Progenitor cell of endocrine pancreas (in vitro differentiated cells): Measurements from ENCODE around the gene KRCC1. TPM values are rescaled to one million over a fixed set of nuclear protein-coding genes. Genes with fewer than 3 reads are reported as not detected.

Source experiments
- DNase-seq: peaks from one replicate; pipeline ENCODE4 v3.0.0; 2021; ENCODE audit warnings: low spot score; ENCODE audit not compliant: unreplicated experiment
- H3K27ac Mint-ChIP-seq: 2 replicates; pipeline ENCODE4 v1.8.0; 2021; ENCODE audit warnings: mild to moderate bottlenecking, moderate library complexity, mixed read lengths
- H3K27me3 Mint-ChIP-seq: 2 replicates; pipeline ENCODE4 v1.8.0; 2021; ENCODE audit warnings: mixed read lengths
- H3K36me3 Mint-ChIP-seq: 2 replicates; pipeline ENCODE4 v1.8.0; 2022; ENCODE audit warnings: mixed read lengths; ENCODE audit not compliant: insufficient read depth
- H3K4me1 Mint-ChIP-seq: 2 replicates; pipeline ENCODE4 v1.8.0; 2021; ENCODE audit warnings: low read depth, mixed read lengths
- H3K4me3 Mint-ChIP-seq: 2 replicates; pipeline ENCODE4 v1.8.0; 2021; ENCODE audit warnings: low read depth, mild to moderate bottlenecking, moderate library complexity, mixed read lengths
- H3K9me3 Mint-ChIP-seq: 2 replicates; pipeline ENCODE4 v1.8.0; 2021; ENCODE audit warnings: low read depth, mixed read lengths
- CTCF ChIP-seq: fragments of 200-600 bp; sonication (generic); IDR thresholded peaks from one replicate; pipeline ENCODE4 v1.5.0; 2021; ENCODE audit warnings: antibody characterized with exemption, mild to moderate bottlenecking; ENCODE audit not compliant: unreplicated experiment
- total RNA-seq: library from RNA; stranded (reverse); gene quantifications from 2 replicates; pipeline ENCODE4 v1.2.1, GENCODE V29; 2021

The KRCC1 gene
- total RNA-seq, 1 donor from 2014 or later, result 16.2 TPM

GRCh38 chr2:88090446-88091283 is 35.1 kb upstream of the KRCC1 start:
- Mint-ChIP-seq H3K27me3 (no peaks in the 10 kb centered on the region), H3K9me3 (no peaks in the 10 kb centered on the region), H3K27ac (no peak overlapping the region), H3K36me3 (no peaks in the 10 kb centered on the region), H3K4me1 (no peaks in the 10 kb centered on the region), H3K4me3 (no peak overlapping the region)
- DNase-seq, result no peak
- TF ChIP-seq CTCF, result no peak

GRCh38 chr2:88088999-88089398 is 33.4 kb upstream of the KRCC1 start:
- no peak for TF ChIP-seq CTCF
- no peak overlapping the region for H3K4me3 Mint-ChIP-seq
- no peaks in the 10 kb centered on the region for H3K4me1 Mint-ChIP-seq
- H3K9me3 Mint-ChIP-seq, result no peaks in the 10 kb centered on the region
- DNase-seq, result no peak
- no peaks in the 10 kb centered on the region for H3K36me3 Mint-ChIP-seq
- H3K27me3 Mint-ChIP-seq, result no peaks in the 10 kb centered on the region
- H3K27ac Mint-ChIP-seq, result no peak overlapping the region

DNA sequence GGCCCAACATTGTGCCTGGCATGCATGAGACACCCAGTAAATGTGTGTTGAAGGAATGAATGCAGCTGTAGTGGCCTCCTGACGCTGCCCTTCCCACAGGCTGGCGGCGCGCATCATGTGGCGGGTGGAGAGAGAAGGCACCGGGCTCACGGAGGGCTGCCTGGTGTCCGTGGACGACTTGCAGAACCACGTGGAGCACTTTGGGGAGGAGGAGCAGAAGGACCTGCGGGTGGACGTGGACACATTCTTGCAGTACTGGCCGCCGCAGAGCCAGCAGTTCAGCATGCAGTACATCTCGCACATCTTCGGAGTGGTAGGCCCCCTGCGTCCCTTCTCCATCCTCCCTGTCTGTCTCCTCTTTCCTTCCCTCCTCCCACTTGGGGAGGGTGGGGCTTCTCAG is 32.2 kb upstream of the KRCC1 start:
- H3K9me3 Mint-ChIP-seq, result no peaks in the 10 kb centered on the region
- H3K4me1 Mint-ChIP-seq, result peaks cover under 1% of the 10 kb centered on the region
- no peak for DNase-seq
- no peaks in the 10 kb centered on the region for H3K27me3 Mint-ChIP-seq
- H3K27ac Mint-ChIP-seq, result no peak overlapping the region
- TF ChIP-seq CTCF, result no peak
- H3K36me3 Mint-ChIP-seq, result no peaks in the 10 kb centered on the region
- H3K4me3 Mint-ChIP-seq, result no peak overlapping the region

- peaks cover 4% of the 10 kb centered on the region for H3K4me1 Mint-ChIP-seq
- H3K9me3 Mint-ChIP-seq, result no peaks in the 10 kb centered on the region
Measured at GRCh38 chr2:88087073-88087472, 31.5 kb upstream of the KRCC1 start.

GRCh38 chr2:88086401-88086800 is 30.8 kb upstream of the KRCC1 start:
- Mint-ChIP-seq H3K4me3 (no peak overlapping the region), H3K27ac (no peak overlapping the region), H3K27me3 (no peaks in the 10 kb centered on the region), H3K9me3 (no peaks in the 10 kb centered on the region), H3K36me3 (no peaks in the 10 kb centered on the region), H3K4me1 (peaks cover 5% of the 10 kb centered on the region)
- no peak for TF ChIP-seq CTCF
- no peak for DNase-seq

More at GRCh38 chr2:88087073-88087472, 31.5 kb upstream of the KRCC1 start:
- Mint-ChIP-seq H3K27me3 (no peaks in the 10 kb centered on the region), H3K36me3 (no peaks in the 10 kb centered on the region), H3K4me3 (no peak overlapping the region), H3K27ac (peak overlapping the region; percentile 13)
- no peak for DNase-seq
- TF ChIP-seq CTCF, result no peak
